GM19468 (cell line): ENCODE results near the gene BTRC.
"Not testable (repeated sequence)": the region's sequence is repeated elsewhere in the genome, so short reads cannot be mapped to it uniquely, and the experiment has no call there.

ENCODE experiments used
- ATAC-seq: cut with Tn5 transposase; IDR thresholded peaks from one replicate; pipeline ENCODE4 v1.9.1; 2021; ENCODE audit warnings: mild to moderate bottlenecking, moderate library complexity, moderate number of reproducible peaks; ENCODE audit not compliant: unreplicated experiment; ENCODE audit errors: extremely low read depth

Gene BTRC

DNA sequence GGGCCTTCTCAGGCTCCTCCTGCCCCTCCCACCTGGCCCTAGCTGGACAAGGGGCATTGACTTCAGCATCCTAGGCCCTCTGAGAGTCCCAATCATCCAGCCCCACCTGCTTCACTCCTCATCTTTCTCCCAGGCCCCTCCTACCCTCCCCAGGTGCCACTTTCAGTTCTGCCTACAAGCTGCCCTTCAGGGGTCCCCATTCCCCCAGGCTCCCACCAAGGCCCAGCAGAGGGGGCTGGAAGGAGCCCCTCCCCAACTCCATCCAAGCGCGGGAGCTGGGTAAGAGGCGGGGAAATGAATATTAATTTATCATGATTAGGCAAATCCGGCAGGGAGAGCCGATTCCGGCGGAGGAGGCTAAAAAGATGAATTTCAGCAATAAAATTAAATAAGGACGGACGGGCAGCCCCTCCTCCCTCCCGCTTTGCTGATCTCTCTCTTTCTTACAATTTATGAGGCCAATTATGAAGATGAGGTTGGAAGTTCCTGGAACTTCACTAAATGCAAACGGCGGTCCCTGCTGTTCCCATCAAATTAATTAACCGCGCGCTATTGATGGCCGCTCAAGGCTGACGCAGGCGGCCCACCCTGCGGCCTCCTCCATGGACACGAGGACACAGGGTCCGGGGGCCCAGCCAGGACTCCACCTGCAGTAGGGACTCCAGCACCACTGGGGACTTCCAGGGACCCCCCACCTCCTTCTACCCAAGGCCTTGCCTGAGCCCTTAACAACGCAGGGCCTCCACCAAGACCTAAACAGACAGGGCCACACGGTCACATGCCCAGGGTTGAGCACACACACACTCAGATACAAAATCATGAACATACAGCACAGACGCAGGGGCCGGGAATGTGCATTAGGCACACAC is 220.2 kb downstream of the BTRC start:
- no peak for ATAC-seq

DNA sequence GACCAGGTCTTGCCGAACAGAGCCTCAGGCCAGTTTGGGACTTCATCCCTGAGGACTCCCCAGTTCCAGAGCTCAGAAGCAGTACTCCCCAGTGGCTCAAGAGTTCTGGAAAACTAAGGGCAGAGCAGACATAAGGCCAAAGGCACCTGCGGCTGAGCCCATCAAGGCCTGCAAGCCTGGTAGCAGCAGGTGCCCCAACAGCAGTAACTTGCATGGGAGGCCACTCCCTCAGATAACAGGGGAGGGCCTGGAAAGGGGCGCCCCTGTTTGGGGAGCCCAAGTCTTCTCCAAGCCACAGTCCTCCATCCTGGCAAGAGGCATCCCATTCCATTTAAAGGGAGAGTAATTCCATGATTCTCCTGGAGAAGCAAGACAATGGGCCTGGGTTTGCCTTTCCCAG is 221.1 kb downstream of the BTRC start:
- ATAC-seq, result no peak

DNA sequence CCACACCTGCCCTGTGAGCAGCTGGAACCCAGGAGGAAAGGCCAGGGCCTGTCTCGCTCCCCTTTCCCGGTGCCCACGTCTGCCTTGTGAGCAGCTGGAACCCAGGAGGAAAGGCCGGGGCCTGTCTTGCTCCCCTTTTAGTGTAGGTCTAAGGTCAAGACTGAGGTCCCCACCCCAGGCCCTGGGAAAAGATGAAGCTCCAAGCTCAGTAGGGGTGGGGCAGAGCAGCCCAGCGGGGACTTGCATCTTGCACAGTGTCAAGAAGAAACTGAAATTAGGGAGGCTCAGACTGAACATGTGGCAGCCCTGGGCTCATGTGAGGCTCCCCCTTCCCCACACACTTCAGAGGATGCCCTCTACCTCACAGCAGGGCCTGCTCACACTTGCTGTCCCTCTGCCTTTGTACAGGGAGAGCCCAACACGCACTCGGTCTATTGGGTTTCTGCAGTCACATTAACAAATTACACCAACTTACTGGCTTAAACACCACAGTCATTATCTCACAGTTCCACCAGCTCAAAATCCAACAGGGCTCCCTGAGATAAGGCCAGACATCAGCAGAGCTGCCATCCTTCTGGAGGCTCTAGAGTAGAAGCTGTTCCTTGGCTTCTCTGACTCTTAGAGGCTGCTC is 221.7 kb downstream of the BTRC start:
- no peak for ATAC-seq

DNA sequence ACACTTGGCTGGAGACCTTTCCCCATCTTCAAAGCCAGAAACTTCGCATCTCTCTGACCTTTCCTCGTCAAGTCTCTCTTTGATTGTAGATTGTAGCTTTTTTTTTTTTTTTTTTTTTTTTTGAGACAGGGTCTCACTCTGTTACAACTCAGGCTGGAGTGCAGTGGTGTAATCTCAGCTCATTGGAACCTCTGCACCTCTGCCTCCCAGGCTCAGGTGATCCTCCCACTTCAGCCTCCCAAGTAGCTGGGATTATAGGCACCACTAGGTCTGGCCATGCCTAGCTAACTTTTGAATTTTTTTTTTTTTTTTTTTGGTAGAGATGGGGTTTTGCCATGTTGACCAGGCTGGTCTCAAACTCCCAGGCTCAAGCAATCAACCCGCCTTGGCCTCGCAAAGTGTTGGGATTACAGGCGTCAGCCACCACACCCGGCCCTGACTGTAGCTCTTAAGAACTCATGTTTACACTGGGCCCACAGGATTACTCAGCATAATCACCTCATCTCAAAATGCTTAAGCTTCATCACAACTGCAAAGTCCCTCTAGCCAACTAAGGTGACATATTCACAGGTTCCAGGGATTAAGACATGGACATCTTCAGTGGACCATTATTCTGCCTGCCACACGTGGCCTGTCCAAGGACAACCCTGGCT is 222.4 kb downstream of the BTRC start:
- no peak for ATAC-seq

DNA sequence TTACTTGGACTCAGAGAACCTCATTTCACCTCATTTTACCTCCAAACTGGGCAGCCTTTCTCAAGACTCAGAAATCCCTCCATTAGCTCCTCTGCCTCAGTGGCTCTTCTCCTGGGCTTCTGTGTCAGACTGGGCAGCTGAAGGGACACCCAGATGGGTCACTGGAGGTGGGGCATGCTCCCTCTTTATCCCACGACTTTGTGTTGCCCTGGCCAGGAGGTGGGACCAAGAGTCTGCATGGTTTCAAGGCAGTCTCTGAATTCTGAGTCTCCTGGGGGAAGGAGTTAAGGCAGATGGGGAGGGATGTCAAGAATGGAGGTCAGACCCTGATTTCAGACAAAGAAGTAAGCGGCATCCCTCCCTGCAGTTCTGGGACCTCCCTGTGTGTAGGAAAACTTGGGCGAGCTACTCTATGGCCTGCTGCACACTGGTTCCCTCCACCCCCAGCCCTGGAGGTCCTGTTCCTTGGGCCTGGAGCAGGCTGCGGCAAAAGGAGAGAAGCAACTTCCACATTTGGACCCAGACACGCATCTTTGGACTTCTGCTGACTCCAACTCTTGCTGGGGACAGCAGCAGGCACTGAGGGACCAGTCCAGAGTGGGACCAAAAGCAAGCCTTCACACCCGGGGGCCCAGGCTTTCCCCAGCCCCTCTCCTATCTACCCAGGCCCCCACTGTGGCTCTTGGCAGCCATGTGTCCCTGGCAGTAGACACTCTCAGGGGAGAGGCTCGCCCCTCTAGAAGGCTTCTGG is 223.3 kb downstream of the BTRC start:
- ATAC-seq, result no peak

DNA sequence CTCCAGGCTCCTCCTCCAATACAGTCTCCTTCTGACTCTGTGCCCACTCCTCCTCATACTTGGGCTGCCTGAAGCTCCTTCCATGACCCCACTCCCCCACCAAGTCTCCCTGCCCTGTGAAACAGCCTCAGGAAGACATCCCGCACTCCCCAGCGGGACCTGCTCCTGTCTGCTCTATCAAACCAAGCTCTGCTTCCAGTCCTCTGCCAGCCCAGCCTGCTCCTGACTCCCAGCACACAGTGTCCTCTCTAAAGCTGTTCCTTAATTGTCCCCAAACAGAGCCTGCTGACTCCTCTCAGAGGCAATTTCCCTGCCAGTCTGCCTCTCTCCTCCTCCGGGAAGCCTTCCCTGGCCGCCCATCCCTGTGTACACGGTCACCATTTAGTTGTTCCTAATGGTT is 224.2 kb downstream of the BTRC start:
- no peak for ATAC-seq

DNA sequence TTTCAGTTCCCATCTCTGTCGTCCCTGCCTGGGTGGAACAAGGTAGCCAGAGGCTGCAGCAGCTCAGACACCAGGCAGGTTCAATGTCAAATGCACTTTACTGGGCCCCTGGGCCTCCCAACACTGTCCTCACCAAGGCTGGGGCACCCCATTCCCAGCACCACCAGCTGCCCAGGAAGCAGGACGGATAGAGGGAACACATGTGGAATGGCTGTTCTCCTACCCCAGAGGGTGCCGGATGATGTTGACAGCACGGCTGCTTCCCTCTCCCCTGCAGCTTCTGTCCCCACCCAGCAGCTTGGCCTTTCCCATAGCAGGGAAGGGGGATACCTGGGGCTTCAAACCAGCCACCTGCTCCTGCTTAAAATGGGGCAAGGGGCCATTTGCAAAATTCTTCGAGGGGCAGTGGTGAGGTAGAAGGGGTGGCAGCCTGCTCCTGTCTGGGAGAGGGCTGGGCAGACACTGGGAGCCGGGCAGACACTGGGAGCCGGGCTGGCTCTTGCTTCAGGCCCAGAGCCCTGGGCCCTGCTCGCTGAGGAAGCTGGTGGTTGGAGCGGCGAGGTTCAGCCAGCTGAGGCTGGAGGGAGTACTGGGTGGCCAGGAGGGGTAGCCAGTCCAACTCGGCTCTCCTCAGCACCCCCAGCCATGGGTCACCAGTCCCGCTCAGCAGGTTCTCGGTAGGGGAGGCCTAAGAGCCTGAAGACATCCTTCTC is 225.0 kb downstream of the BTRC start:
- no peak for ATAC-seq

DNA sequence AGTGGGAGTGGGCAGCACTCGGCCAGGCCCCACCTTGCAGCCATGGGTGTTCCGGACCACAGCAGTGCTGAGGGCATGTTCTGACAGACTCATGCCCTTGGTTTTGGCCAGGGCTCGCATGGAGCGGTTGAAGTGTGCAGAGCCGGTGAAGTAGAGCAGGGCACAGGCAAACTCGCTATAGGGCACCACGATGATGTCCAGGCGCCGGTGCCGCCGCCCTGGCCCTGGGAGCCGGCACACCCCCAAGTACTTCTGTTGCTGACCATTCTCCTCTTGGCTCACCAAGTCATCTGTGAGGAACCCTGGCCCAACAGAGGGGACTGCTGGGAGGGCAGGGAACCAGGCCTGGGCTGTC is 225.5 kb downstream of the BTRC start:
- ATAC-seq, result no peak

DNA sequence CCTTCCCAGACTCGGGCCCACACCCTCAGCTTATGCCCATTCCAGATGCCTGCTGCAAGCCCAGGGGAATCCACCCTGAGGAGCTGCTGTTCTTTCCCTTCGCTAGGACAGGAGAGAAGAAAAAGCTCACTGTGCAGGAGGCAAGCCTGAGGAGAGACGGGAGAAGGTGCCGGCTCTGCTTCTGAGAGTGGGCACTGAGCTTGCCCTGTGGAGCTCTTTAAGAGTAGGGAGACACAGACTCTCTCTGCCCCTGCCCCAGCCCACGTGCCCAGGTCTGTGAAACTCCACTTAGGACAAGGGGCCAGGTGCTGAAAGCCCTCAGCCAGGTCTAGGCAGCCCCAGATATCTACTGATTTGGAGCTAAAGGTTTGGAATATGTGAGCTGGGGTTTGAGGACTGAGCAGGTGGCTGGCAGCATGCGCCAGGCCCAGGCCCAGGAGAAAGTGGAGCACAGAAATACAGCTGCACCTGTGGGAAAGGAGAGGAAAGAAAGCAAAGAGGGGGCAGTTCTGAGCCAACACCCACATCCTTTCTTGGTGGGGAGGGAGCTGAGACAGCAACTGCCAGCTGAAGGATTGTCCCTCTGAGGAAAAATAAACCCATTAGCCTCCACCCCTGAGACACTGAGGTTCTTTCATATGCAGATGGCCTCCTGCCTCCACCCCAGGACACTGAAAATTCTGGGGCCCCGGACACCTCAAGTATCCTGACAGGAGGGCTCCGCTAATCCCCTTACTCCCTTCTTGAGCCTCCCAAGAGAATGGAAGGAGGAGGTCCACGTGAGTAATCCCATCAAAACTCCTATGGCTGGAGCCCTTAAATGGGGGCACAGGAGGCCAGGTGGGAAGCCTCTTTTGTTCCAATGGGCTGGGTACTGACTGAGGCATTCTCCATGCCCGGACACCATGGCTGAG is 226.8 kb downstream of the BTRC start:
- no peak for ATAC-seq

DNA sequence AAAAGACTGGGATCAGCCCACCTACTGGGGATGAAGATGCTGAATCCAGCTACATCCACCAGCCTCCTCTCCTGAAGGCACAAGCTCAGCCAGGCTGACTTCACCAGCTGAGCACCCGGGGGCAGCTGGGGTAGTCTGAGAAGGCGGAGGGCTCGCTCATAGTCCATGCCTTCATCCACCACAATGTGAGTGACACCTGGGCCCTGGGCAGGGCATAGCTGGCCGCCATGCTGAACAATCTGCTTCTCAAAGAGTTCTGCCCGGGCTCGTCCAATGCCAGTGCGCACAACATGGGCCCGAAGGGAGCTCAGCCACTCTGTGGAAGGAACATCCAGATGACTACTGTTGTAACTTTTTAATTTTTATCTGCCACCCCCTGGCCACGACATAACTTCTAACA is 231.9 kb downstream of the BTRC start:
- no peak for ATAC-seq

DNA sequence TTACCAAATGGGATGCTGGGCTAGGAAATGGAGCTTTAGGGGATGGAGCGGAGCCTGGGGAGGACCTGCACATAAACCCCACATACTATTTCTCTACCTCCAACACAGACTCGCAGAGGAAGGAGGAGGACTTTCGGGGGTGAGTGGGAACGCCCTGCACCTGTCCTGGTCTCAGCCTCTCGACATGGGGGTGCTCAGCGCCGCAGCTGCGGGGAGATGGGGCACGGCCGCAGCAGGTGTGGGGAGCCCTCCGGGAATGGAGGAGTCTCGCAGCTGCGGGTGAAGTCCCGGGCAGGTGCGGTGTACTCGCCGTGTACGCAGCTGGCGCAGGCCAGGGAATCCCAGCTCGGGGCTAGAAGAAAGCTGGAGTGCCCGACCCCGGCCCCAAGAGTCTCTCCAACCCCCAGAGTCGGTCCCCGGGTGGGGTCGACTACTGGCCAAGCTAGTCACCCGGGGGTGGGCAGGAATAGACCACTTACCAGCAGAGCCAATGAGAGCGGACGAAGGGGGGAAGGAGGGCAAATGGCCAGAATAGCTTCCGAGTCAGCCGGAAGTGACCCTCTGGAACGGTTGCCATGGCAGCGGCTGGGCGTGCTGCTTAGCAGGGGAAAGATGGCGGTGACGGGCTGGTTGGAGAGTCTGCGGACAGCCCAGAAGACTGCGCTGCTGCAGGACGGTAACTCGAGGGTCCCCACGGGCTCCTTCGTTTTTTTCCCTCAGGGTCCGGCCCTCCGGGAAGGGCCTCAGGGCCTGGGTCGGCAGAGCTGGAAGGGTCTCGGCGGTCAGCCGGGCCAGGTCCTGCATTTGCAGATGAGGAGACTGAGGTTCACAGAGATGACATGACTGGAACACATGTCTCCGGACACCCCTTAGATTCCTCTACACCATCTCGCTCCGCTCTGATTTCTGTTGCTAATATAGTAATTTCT is 234.0 kb downstream of the BTRC start, which contains the start of the genes DPCD and POLL:
DPCD (plus strand) TSS at position 597 of the 929 bp plus-strand sequence; CDS start at position 613, 16 bp downstream.
POLL (minus strand) TSS at position 533 of the 929 bp plus-strand sequence. CDS start 897 bp downstream, outside the sequence.
- peak; percentile 78 for ATAC-seq

DNA sequence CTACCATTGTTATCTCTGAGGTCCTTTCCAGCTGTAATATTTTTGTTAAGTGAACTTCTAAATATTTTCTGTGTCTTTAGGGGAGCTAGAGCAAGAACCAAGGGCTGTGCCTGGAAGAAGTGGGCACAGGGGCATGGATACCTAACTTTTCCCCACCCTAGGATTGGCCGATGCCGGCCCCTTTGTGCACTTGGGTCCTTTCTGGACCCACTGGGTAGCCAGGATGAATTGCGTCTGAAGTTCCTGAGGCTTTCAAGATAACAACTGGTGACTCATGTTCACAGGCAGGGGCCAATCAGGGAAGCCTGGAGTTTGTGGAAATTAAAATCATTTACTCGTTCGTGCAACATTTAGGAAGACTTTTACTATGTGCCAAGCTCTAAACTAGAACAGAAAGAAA is 234.9 kb downstream of the BTRC start:
- ATAC-seq, result no peak

DNA sequence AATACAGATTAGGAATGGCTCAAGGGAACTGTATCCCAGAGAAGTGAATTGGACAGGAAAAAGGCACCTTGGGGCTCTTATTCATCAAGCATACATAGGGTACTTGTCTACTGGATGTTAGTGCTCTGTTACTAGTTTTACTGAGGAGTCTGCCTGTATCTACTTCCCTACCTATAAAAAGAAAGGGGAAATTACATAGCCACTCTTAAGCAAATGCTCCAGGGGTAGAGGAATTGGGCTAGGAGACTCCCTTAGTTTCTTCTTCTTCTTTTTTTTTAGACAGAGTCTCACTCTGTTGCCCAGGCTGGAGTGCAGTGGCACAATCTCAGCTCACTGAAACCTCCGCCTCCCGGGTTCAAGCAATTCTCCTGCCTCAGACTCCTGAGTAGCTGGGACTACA is 239.4 kb downstream of the BTRC start:
- ATAC-seq, result not testable (repeated sequence)

DNA sequence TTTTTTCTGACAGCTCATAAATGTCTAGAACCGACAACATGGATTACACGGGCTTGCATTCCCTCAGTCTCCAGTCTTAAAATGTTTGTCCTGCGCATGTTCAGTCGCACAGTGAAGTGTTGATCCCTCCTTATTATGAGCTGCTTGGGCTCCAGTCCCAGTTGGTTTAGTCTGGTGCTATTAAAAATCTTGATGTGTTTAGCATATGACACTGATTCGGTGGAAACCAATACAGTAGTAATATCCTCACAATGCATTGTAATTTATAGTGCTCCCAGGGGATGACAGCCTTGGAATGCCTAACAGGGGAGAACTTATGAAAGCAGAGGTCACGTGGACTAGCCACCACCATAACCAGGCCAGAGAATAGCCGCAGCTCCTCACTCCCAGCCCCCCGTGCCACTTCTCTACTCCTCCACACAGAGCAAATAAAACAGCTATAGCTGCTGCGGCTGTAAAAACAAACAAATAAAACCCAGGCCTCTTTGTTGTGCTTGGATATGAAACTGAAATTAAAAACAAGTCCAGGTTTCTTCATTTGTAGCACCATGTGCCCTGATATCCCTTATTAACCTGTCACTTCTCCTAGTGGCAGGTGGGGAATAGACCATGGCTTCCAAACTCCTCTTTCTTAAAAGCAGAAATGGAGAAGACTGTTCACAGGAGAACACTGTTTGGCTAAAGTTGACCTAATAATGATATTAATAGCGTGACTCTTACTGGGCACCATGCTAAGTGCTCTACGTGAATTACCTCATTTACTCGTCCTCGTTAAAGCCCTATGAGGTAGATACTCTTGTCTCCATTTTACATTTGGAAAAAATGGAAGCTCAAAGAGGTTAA is 241.8 kb downstream of the BTRC start:
- no peak for ATAC-seq

DNA sequence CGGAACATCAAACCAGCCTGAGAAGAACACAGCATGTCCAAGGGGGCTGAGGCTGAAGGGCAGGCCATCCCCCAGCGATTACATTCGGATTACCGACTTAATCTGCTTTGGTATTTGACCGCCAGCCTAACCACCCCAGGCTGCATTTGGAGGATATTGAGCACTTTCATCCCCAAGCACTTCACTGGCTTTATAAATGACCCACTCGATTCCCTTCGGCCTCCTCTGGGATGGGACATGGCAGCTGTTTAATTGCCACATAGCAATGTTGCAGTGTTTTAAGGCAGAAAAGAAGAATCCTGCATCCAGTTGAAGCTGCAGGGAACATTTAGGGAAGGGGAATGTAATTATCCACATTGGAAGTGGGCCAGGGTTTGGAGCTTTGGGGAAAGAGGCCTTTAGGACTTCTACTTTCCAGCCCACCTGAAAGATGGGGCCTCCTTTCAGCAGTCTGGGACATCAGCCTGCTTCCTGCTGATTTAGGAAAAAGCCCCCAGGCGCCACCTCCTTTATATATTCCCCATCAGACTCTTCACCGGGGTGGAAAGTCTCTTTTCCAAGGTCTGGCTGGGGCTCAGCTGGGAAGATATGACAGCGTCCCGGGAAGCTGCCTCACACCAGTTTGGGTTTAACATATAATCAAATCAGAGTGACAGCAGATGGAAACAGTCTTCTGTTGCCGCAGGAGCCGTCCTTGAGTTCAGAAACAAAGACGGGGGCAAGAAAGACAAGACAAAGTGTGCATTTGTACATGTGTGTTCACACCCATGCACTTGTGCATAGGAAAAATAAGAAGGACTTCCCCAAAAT is 243.3 kb downstream of the BTRC start:
- no peak for ATAC-seq

DNA sequence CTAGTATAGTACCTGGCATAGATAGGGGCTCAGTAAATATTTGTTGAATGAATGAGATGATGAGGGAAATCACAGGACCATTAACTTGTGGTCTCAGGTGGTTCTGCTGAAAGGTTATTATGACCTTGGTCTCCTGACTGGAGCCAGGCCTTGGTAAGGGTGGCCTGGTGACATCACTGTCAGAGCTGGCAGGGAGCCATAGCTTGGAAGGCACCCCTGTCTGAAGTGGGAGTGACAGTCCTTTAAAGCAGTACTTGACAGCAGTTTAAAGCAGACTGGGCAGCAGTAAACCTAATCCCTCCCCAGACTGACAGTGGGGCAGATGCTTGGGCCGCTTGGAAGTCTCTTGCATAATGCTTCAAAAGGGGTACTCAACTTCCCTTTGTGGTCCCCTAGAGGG is 247.6 kb downstream of the BTRC start:
- no peak for ATAC-seq
